NK-92 (cell line): Measurements from ENCODE around the gene TRIM25.

ENCODE experiments used
- DNase-seq: peaks from one replicate; lab custom pipeline; 2025; ENCODE audit not compliant: unreplicated experiment; lab: John Stamatoyannopoulos, UW

TRIM25 gene

GRCh38 chr17:56868716-56869115 is 45.1 kb downstream of the TRIM25 start:
- no peak for DNase-seq

DNA sequence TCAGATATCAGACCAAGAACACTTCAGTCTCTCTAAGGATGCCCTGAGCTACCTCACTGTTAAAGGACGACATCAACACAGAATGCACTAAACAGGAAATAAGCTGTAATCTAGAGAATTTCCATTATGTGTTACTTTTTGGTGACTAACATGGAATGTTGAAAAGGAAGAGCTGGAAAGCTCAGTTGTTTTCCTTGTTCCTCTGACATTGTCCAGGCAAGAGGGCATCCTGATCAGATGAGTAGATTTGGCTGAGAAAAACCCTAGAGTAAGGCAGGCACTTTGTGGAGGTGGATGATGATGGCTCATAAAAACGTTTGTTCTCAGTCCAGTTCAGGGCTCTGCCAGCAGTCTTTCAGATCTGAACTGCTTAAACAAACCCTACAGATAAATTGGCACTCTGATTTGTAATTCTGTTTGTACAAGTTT is 45.9 kb downstream of the TRIM25 start:
- no peak for DNase-seq

GRCh38 chr17:56866496-56866895 is 47.4 kb downstream of the TRIM25 start:
- no peak for DNase-seq

DNA sequence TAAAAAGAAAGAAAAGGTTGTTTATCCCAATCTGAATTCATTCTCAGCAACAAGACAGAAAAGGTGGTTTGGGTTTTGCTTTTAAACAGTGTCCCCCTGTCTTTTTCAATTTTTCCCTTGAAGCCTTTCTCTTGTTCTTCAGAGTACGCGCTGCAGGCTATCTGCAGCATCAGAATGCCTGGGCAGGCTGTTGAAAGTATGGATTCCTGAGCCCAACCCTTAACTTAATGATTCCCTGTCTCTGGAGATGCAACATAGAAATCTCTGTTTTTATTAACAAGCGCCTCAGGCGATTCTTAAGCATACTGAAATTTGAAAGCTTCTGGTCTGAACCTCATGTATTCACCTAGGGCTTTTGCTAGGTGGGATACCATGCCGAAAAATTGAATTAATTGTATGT is 47.8 kb downstream of the TRIM25 start:
- DNase-seq, result no peak

DNA sequence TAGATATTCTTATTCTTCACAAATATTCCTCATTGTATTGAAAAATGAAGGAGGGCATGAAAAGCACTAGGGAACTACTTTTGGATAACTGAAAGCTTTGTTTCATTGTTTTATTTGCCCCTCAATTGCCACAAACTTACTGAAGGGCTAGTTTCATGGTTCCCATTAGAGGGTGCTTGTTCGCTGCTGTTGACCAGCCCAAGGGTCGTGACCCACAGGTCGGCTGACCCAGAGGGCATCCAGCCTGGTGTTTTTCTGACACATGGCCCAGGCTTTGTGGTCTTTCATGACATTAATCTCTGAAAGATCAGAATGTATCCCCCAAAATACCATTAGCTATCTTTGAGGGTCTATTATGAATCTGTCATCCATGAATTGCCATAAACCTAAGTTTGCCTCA is 49.9 kb downstream of the TRIM25 start:
- no peak for DNase-seq

- DNase-seq, result no peak
Observed at GRCh38 chr17:56861899-56862298, 52.0 kb downstream of the TRIM25 start.

DNA sequence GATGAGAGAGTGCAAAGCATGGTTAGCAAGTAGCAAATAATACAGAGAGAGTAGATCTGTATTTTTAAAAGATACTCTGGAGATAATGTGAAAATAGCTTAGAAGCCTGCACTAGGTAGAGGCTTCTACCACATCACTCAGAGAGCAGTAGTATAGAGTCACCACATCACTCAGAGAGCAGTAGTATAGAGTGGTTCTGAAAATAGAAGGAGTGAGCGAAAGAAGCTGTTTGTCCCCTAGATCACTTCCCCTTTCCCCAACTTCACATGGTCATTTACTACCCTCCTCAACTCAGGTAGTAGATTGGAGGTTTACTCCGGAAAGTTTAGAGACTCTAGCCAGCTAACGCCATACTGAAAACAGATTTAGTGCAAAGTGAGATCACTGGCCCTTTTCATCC is 62.8 kb downstream of the TRIM25 start:
- DNase-seq, result no peak

- no peak for DNase-seq
Observed at GRCh38 chr17:56850591-56850990, 63.3 kb downstream of the TRIM25 start.

GRCh38 chr17:56849131-56849530 is 64.7 kb downstream of the TRIM25 start:
- DNase-seq, result no peak

- DNase-seq, result no peak
Observed at GRCh38 chr17:56847106-56847505, 66.7 kb downstream of the TRIM25 start.

DNA sequence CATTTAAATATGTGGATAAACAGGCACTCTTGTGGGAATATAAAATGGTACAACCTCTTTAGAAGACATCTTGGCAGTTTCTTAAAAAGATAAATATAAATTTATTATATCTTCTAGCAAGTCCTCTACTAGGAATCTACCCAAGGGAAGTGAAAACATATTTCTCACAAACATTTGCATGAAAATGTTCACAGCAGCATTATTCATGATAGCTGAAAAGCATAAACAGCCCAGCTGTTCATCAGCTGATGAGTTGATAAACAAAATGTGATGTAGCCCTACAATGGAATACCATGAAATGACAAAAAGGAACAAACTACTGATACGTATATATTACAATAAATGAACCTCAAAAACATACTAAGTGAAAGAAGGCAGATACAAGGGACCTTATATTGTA is 67.9 kb downstream of the TRIM25 start:
- DNase-seq, result no peak

DNA sequence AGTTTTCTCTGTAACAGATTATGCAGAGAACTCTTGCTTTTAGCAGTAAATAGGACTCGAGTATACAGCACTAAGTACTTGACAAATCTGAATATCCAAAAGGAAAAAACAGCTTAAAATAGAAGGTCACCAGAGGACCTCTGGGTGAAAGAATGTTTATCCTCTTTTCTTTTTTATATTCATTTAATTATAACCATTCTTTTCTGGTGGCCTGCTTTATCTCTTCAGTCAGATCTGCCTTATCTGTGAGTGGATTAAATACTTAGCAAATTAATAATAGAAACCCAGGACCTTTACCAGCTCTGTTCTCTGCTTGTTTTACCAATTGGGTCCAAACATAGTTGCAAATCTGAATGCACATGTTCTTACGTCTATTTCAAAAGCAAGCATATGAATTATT is 71.3 kb downstream of the TRIM25 start:
- no peak for DNase-seq

DNA sequence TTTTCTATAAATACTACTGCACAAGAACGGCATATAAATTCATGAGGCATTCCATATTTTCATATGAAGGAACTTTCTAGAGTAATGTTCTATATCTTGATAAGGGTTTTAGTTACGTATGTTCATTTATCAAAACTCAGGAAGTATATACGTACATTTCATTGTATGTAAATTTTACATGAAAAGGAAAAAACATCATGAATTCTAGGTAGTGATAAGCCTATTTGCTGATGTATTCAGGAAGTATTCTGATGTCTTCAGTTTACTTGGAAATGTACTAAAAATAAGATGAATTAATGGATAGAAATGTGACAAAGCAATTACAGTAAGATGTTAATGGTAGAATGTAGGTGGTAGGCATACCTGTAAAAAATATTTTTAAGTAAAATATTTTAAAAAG is 75.2 kb downstream of the TRIM25 start:
- no peak for DNase-seq
